Mesenchymal stem cell (in vitro differentiated cells and primary cell): ENCODE data around the gene PADI3.

Experiments used
- DNase-seq: peaks from one replicate; pipeline ENCODE4 v3.0.0-alpha.2; 2013
- H2AFZ ChIP-seq: one replicate; pipeline ENCODE4 v1.6.1; 2013; ENCODE audit warnings: low read depth, mild to moderate bottlenecking, control low read depth, inconsistent platforms, low read length, moderate library complexity
- H2AK5ac ChIP-seq: 2 replicates; pipeline ENCODE4 v1.6.1; 2013; ENCODE audit warnings: low read length, moderate library complexity, mild to moderate bottlenecking, inconsistent platforms; ENCODE audit not compliant: severe bottlenecking
- H2BK120ac ChIP-seq: one replicate; pipeline ENCODE4 v1.6.1; 2013; ENCODE audit warnings: low read depth, mild to moderate bottlenecking, inconsistent platforms, low read length, moderate library complexity
- H2BK12ac ChIP-seq, 2 experiments: one replicate each; pipeline ENCODE4 v1.6.1; 2013; ENCODE audit warnings: inconsistent platforms in 2 of 2, low read length in 2 of 2, mild to moderate bottlenecking in 2 of 2, moderate library complexity in 2 of 2, control low read depth in 1 of 2
- H2BK15ac ChIP-seq: one replicate; pipeline ENCODE4 v1.6.1; 2013; ENCODE audit warnings: mild to moderate bottlenecking, low read depth, inconsistent platforms; ENCODE audit not compliant: poor library complexity, severe bottlenecking
- H2BK5ac ChIP-seq: 2 replicates; pipeline ENCODE4 v1.6.1; 2013; ENCODE audit warnings: low read depth, mild to moderate bottlenecking, low read length, control low read depth, inconsistent platforms; ENCODE audit not compliant: poor library complexity, severe bottlenecking
- H3K14ac ChIP-seq, 2 experiments: one replicate each; pipeline ENCODE4 v1.6.1; 2013; ENCODE audit warnings: inconsistent platforms in 2 of 2, low read length in 2 of 2, control low read depth in 1 of 2, mild to moderate bottlenecking in 1 of 2, moderate library complexity in 1 of 2
- H3K18ac ChIP-seq, 2 experiments: one replicate each; pipeline ENCODE4 v1.6.1; 2013; ENCODE audit warnings: inconsistent platforms in 2 of 2, low read length in 2 of 2, control low read depth in 1 of 2, low read depth in 1 of 2, mild to moderate bottlenecking in 1 of 2
- H3K23ac ChIP-seq, 2 experiments: one replicate each; pipeline ENCODE4 v1.6.1; 2013; ENCODE audit warnings: inconsistent platforms in 2 of 2, low read length in 2 of 2, mild to moderate bottlenecking in 2 of 2, moderate library complexity in 2 of 2, control low read depth in 1 of 2
- H3K27ac ChIP-seq: 2 replicates; pipeline ENCODE4 v1.5.1; 2013; ENCODE audit warnings: mild to moderate bottlenecking, moderate library complexity, low read length, control low read depth, inconsistent platforms; ENCODE audit not compliant: poor library complexity, severe bottlenecking
- H3K27me3 ChIP-seq, 2 experiments: 2 replicates each; pipeline versions ENCODE4 v1.6.1 to v1.7.0; 2013; ENCODE audit warnings: low read length in 2 of 2, mild to moderate bottlenecking in 2 of 2, moderate library complexity in 2 of 2, control low read depth in 1 of 2, inconsistent platforms in 1 of 2; ENCODE audit not compliant: control insufficient read depth in 1 of 2, insufficient read depth in 1 of 2
- H3K36me3 ChIP-seq, 2 experiments: 2 replicates each; pipeline versions ENCODE4 v1.6.1 to v1.7.0; 2013; ENCODE audit warnings: low read length in 2 of 2, control low read depth in 1 of 2, inconsistent platforms in 1 of 2, low read depth in 1 of 2, mild to moderate bottlenecking in 1 of 2; ENCODE audit not compliant: insufficient read depth in 2 of 2, control insufficient read depth in 1 of 2
- H3K4ac ChIP-seq, 2 experiments: one replicate each; pipeline ENCODE4 v1.6.1; 2013; ENCODE audit warnings: inconsistent platforms in 2 of 2, low read length in 2 of 2, mild to moderate bottlenecking in 2 of 2, moderate library complexity in 2 of 2, control low read depth in 1 of 2, low read depth in 1 of 2
- H3K4me1 ChIP-seq: 2 replicates; pipeline ENCODE4 v1.6.1; 2013; ENCODE audit warnings: low read depth, low read length, control low read depth; ENCODE audit not compliant: control insufficient read depth, insufficient read depth
- H3K4me2 ChIP-seq: 2 replicates; pipeline ENCODE4 v1.6.1; 2013; ENCODE audit warnings: low read length, mild to moderate bottlenecking, inconsistent platforms; ENCODE audit not compliant: poor library complexity, severe bottlenecking
- H3K4me3 ChIP-seq, 2 experiments: 2 replicates each; pipeline versions ENCODE4 v1.5.1 to v1.7.0; 2013; ENCODE audit warnings: low read length in 2 of 2, mild to moderate bottlenecking in 2 of 2, control low read depth in 1 of 2, low read depth in 1 of 2; ENCODE audit not compliant: insufficient read depth in 1 of 2
- H3K79me1 ChIP-seq: replicated peaks from 2 replicates; pipeline ENCODE4 v1.6.1; 2013; ENCODE audit warnings: mild to moderate bottlenecking, control low read depth, low read length, inconsistent platforms; ENCODE audit not compliant: poor library complexity, severe bottlenecking
- H3K9ac ChIP-seq: 2 replicates; pipeline ENCODE4 v1.7.0; 2013; ENCODE audit warnings: mild to moderate bottlenecking, low read length, moderate library complexity
- H3K9me3 ChIP-seq: 2 replicates; pipeline ENCODE4 v1.7.0; 2013; ENCODE audit warnings: mild to moderate bottlenecking, low read length; ENCODE audit not compliant: control insufficient read depth
- H4K8ac ChIP-seq: one replicate; pipeline ENCODE4 v1.6.1; 2013; ENCODE audit warnings: inconsistent platforms, mild to moderate bottlenecking, low read length, moderate library complexity
- H4K91ac ChIP-seq: one replicate; pipeline ENCODE4 v1.6.1; 2013; ENCODE audit warnings: mild to moderate bottlenecking, low read length, inconsistent platforms
- WGBS: methylation state at CpG from one replicate; pipeline ENCODE4 v1.1.7; 2013; ENCODE audit warnings: mixed read lengths; 5-methylcytosine and 5-hydroxymethylcytosine counted together

The PADI3 gene

DNA sequence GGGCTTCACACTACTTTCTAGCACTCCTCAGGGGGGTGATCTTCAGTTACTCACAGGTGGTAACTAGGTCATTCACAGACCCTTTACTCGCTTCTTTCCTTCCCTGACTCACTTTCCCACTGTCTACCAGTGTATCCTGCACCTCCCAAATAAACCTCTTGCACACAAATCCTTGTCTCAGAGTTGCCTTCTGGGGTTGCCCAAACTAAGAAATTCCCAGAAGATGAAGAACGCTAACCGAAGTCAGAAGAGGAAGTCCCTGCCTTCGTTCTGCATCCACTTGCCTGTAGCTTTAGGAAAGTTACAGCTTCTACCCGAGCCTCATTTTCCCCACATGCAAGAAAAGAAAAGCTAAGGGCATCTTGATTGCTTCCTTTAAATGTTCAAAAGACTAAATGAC lies 47.2 kb downstream of the PADI3 start:
- H2AK5ac ChIP-seq = no peak overlapping the region

GRCh38 chr1:17297991-17298390 lies 49.1 kb downstream of the PADI3 start:
- no peak for DNase-seq
- Histone ChIP-seq H3K9me3 (peaks cover 18% of the 10 kb centered on the region), H2BK15ac (no peak overlapping the region), H3K4me1 (no peaks in the 10 kb centered on the region), H3K4ac (no peak overlapping the region), H3K79me1 (no peaks in the 10 kb centered on the region), H2BK120ac (no peak overlapping the region), H2AFZ (no peak overlapping the region), H3K27me3 (peaks cover 13 to 63% of the 10 kb centered on the region in 2 experiments), H4K8ac (no peak overlapping the region), H3K23ac (no peak overlapping the region), H3K9ac (no peak overlapping the region), H4K91ac (no peak overlapping the region), H3K18ac (no peak overlapping the region), H3K4me2 (no peak overlapping the region), H2BK5ac (no peak overlapping the region), H2AK5ac (no peak overlapping the region), H3K36me3 (no peaks in the 10 kb centered on the region), H3K14ac (no peak overlapping the region), H3K27ac (no peak overlapping the region), H3K4me3 (no peak overlapping the region), H2BK12ac (no peak overlapping the region)
- WGBS = 85% methylated on average over 7 of the region's 7 CpGs

More for the DNA sequence above, 47.2 kb downstream of the PADI3 start:
- no peak overlapping the region for H4K91ac ChIP-seq
- H3K4me1 ChIP-seq = peaks cover 1% of the 10 kb centered on the region
- H3K14ac ChIP-seq = no peak overlapping the region
- H3K4ac ChIP-seq = no peak overlapping the region
- H3K4me3 ChIP-seq = no peak overlapping the region
- H3K18ac ChIP-seq = no peak overlapping the region
- H3K9me3 ChIP-seq = peaks cover 4% of the 10 kb centered on the region
- no peak overlapping the region for H3K9ac ChIP-seq
- no peak overlapping the region for H3K4me2 ChIP-seq
- no peaks in the 10 kb centered on the region for H3K79me1 ChIP-seq
- no peak overlapping the region for H2BK15ac ChIP-seq
- no peak overlapping the region for H2BK5ac ChIP-seq
- H3K27ac ChIP-seq = no peak overlapping the region
- no peak overlapping the region for H3K23ac ChIP-seq
- 79% methylated on average over 5 of the region's 5 CpGs for WGBS
- no peak overlapping the region for H2AFZ ChIP-seq
- DNase-seq = no peak
- H2BK12ac ChIP-seq = no peak overlapping the region
- H3K36me3 ChIP-seq = no peaks in the 10 kb centered on the region
- H4K8ac ChIP-seq = no peak overlapping the region
- H2BK120ac ChIP-seq = no peak overlapping the region
- peaks cover 13 to 70% of the 10 kb centered on the region in 2 experiments for H3K27me3 ChIP-seq

- H3K14ac ChIP-seq = no peak overlapping the region
- no peak overlapping the region for H3K27ac ChIP-seq
- no peak overlapping the region for H2BK12ac ChIP-seq
- no peaks in the 10 kb centered on the region for H3K36me3 ChIP-seq
- H2AK5ac ChIP-seq = no peak overlapping the region
- no peak overlapping the region for H2AFZ ChIP-seq
- H3K18ac ChIP-seq = no peak overlapping the region
- H3K9me3 ChIP-seq = peaks cover 22% of the 10 kb centered on the region
- no peaks in the 10 kb centered on the region for H3K79me1 ChIP-seq
- no peak overlapping the region for H4K8ac ChIP-seq
- H3K9ac ChIP-seq = no peak overlapping the region
- H2BK120ac ChIP-seq = no peak overlapping the region
- no peak overlapping the region for H2BK15ac ChIP-seq
- peaks cover 0 to 69% of the 10 kb centered on the region in 2 experiments for H3K27me3 ChIP-seq
- H3K4me2 ChIP-seq = no peak overlapping the region
- H4K91ac ChIP-seq = no peak overlapping the region
- H3K4me3 ChIP-seq = no peak overlapping the region
- H3K4ac ChIP-seq = no peak overlapping the region
- peaks cover 6% of the 10 kb centered on the region for H3K4me1 ChIP-seq
- no peak overlapping the region for H3K23ac ChIP-seq
- WGBS = 60% methylated on average over 3 of the region's 5 CpGs
- no peak overlapping the region for H2BK5ac ChIP-seq
- peak; percentile 4 for DNase-seq
Observed at GRCh38 chr1:17301767-17302166, 52.9 kb downstream of the PADI3 start.

- no peak overlapping the region for H2BK12ac ChIP-seq
- H3K9me3 ChIP-seq = peaks cover 22% of the 10 kb centered on the region
- H3K23ac ChIP-seq = no peak overlapping the region
- H3K4ac ChIP-seq = no peak overlapping the region
- no peaks in the 10 kb centered on the region for H3K79me1 ChIP-seq
- H3K27me3 ChIP-seq = peaks cover 0 to 74% of the 10 kb centered on the region in 2 experiments
- peak; percentile 32 for DNase-seq
- H2BK15ac ChIP-seq = no peak overlapping the region
- no peaks in the 10 kb centered on the region for H3K36me3 ChIP-seq
- no peak overlapping the region for H3K4me2 ChIP-seq
- no peak overlapping the region for H2BK5ac ChIP-seq
- no peak overlapping the region for H3K18ac ChIP-seq
- no peak overlapping the region for H3K9ac ChIP-seq
- no peak overlapping the region for H4K8ac ChIP-seq
- peaks cover 13% of the 10 kb centered on the region for H3K4me1 ChIP-seq
- no peak overlapping the region for H2AK5ac ChIP-seq
- no peak overlapping the region for H2AFZ ChIP-seq
- no peak overlapping the region for H3K4me3 ChIP-seq
- H2BK120ac ChIP-seq = no peak overlapping the region
- H3K14ac ChIP-seq = no peak overlapping the region
- H4K91ac ChIP-seq = no peak overlapping the region
- H3K27ac ChIP-seq = no peak overlapping the region
- WGBS = 46% methylated on average over 6 of the region's 6 CpGs
Observed at GRCh38 chr1:17304151-17304825, 55.4 kb downstream of the PADI3 start.
